ENCODE results near the gene CALML6.
A peak's percentile ranks its signal among the peaks of the same experiment; 100 is the strongest.

Gene CALML6

DNA sequence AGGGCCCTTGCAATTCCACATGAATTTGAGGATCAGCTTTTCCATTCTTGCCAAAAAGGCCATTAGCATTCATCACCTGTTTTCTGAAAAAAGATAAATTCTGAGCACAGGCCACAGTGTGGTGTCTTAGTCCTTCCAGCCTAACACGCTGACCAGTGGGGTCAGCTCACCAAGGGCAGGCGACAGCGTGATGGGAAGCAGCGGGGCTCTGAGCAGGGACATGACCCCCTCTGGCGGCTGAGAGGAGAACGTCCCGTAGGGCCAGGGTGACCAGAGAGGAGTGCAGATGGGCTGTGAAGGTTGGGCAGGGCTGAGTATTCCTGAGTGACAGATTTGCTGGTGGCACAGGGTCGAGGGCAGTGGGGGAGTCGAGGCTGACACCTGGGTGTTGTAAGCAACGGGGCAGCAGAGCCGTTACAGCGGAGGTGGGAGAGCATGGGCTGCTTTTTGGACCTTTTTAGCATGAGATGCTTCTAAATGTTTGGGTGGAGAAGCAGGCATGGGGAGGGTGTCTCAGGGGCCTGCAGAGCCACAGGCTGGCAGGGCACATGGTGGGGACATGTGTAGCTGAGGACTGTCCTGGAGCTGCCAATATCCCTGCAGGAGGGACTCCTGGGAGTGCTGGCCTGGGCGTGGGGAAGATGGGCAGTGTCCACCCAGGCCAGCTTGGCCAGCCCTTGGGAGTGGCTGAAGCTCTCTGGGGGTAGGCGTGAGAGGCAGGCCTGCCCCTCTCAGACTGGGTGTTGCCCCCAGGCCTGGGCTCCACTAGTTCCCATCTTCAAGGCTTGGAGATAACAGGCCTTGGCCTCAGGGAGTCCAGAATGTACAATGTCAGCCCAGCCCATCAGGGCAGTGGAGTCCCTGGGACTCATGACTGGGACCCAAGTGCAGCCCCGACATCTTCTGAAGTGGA is 8.6 kb upstream of the CALML6 start:
- peak; percentile 79 for DNase-seq
- in situ Hi-C loops (cut with HindIII; ENCODE audit: low pct_ligation_motif_present, low pct_unique_long_range_greater_than_20kb, low sequenced_read_pairs): no loop called here

DNA sequence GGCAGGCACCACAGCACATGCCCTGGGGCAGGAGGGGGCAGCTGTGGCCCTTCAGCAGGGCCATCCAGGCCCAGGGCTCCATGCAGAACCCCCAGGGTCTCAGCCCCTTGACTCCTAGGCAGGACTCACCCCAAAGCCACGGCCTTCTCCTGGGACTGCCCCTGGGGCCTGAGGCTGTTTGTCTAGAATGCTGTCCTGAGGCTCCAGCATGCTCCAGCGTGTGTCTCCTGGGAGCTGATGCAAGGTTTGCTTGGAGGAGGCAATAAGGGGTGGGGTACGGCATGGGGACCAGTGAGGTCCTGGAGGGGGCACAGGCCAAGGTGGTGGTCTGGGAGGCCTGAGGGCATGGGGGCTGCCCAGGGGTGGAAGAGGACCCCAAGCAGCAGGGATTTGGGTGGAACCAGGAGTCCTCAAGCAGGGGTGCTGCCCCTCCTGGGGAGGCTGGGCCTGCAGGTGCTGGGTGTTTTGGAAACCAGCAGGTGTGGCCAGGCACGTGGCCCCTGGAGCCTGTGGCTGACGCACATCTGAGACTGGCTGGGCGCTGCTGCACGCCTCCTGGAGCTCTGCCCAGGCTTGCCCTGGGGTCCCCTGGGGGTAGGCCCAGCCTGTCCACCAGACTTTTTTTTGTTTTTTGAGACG is 7.8 kb upstream of the CALML6 start:
- in situ Hi-C loops (cut with HindIII; ENCODE audit: low pct_ligation_motif_present, low pct_unique_long_range_greater_than_20kb, low sequenced_read_pairs): no loop called here
- DNase-seq: no peak

DNA sequence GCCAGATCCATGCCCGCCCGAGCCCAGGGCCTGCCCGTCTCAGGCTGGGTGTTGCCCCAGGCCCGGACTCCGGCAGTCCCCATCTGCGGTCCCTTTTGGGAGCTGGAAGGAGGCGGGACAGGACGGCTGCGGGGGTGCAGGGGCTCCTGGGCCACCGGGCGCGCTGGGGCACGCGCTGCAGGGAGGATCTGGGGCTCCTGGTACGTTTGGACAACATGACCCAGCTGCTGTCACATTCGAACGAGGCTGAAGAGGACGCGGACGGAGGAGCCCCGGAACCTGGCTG is 6.6 kb upstream of the CALML6 start:
- peak; percentile 13 for DNase-seq
- in situ Hi-C loops (cut with HindIII; ENCODE audit: low pct_ligation_motif_present, low pct_unique_long_range_greater_than_20kb, low sequenced_read_pairs): no loop called here

DNA sequence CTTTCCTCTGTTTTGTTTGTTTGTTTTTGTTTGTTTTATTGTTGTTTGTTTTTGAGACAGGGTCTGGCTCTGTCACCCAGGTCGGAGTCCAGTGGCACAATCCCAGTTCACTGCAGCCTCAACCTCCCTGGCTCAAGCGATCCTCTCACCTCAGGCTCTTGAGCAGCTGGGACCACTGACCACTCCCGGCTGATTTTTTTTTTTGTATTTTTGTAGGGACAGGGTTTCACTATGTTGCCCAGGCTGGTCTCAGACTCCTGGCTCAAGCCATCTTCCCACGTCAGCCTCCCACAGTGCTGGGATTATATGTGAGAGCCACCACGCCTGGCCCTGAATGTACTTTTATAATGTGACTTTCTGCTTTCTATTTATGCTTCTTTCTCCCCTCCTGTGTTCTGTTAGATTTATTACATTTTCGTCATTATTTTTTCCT is 5.0 kb upstream of the CALML6 start:
- in situ Hi-C loops (cut with HindIII; ENCODE audit: low pct_ligation_motif_present, low pct_unique_long_range_greater_than_20kb, low sequenced_read_pairs): no loop called here

DNA sequence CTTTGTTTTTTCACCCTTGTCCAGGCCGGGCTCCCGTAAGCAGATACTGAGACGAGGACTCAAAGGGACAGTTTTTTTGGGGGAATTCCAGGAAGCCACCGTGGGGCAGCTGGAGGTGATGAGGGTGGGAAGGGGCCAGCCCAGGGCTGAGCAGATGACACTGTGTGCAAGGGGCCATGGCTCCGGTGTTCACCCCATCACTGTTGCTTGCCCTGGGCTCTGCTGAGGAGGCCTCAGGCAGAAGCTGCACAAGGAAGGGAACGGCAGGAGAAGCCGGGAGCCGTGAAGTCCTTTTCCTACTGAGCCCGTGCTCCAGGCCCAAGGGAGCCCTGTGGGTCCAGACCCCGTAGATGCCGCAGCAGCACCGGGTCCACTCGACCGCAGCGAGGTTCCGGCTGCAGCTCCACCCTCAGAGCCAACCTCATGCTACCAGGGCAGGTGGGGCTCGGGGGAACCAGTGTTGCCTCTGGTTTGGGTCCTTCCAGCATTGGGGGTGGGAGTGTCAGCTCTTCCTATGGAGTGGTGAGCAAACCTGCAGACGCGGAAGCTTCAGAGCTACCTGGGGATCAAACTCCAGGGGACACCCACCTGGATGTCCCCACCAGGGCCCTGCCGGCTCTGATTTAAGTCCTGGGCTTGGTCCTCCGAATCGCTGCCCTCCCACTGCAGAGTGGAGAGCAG is 4.3 kb upstream of the CALML6 start:
- in situ Hi-C loops (cut with HindIII; ENCODE audit: low pct_ligation_motif_present, low pct_unique_long_range_greater_than_20kb, low sequenced_read_pairs): no loop called here

More for the DNA sequence above, 5.0 kb upstream of the CALML6 start:
- no peak for DNase-seq

DNA sequence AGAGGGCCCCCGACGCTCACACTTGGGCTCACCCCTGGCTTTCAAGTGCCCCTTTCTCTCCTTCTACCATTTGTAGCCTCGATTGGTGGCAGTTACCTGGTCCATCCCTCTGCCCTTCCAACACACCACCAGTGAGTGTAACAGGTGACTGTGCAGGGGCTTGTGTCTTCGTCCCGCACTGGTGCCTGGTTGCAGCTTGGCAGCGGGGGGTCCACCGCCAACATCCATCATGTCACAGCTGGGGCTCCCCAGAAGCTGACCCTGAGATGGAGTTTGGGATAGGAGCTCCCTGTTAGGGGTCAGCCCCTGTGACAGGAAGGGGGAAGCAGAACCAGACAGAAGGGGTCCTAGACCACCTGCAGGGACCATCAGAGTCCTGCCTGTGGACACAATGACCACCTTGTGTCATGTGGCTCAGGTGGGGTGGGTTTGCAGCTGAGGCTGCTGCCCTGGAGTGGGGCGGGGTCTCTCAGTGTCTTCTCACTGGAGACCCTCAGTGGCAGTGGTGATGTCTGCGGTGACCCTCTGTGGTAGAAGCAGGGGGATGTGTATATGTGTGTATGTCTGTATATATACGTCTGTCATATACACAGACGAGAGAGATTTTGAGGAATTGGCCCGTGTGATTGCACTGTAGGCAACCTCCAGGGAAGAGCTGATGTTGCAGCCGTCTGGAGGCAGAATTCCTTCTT is 3.6 kb upstream of the CALML6 start:
- DNase-seq: no peak
- in situ Hi-C loops (cut with HindIII; ENCODE audit: low pct_ligation_motif_present, low pct_unique_long_range_greater_than_20kb, low sequenced_read_pairs): no loop called here

More for the DNA sequence above, 4.3 kb upstream of the CALML6 start:
- no peak for DNase-seq

DNA sequence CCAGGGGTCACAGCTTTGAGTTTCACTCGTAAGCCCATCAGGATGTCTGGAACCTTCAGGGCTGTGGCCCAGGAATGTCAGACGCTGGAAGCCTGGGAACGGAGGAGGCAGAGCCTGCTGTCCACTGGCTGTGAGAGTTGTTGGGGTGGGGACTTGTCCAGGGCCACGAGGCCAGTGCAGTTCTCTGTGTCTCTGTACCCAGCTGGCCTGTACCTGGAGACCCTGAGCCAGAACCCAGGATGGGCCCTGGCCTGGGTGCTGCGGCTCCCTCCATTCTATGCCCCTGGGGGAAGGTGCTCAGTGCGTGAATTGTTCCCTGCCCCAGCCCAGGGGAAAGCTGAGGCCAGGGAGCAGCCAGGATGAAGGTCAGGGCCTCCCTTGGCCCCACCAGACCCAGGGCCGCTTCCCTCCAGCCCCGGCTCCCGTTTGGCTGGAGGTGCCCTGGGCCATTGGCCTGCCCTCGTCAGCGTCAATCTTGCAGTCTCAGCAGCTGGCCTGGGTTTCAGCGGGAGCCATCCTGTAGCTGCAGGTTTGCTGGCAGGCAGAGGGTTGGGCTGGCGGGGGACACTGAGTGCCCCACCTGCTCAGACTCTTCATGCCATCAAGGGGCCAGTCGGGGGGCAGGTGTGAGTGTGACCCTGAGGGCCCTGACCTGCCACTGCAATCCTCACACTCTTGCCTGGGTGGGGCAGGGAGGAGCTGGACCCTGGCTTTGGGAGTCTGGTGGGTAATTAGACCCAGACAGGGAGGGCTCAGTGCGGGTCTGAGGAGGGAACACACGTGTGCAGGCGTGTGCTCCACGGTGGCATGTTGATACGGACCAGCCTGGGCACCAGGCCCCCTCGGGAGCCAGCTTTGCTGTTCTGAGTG is 724 bp upstream of the CALML6 start:
- in situ Hi-C loops (cut with HindIII; ENCODE audit: low pct_ligation_motif_present, low pct_unique_long_range_greater_than_20kb, low sequenced_read_pairs): no loop called here
- no peak for DNase-seq

DNA sequence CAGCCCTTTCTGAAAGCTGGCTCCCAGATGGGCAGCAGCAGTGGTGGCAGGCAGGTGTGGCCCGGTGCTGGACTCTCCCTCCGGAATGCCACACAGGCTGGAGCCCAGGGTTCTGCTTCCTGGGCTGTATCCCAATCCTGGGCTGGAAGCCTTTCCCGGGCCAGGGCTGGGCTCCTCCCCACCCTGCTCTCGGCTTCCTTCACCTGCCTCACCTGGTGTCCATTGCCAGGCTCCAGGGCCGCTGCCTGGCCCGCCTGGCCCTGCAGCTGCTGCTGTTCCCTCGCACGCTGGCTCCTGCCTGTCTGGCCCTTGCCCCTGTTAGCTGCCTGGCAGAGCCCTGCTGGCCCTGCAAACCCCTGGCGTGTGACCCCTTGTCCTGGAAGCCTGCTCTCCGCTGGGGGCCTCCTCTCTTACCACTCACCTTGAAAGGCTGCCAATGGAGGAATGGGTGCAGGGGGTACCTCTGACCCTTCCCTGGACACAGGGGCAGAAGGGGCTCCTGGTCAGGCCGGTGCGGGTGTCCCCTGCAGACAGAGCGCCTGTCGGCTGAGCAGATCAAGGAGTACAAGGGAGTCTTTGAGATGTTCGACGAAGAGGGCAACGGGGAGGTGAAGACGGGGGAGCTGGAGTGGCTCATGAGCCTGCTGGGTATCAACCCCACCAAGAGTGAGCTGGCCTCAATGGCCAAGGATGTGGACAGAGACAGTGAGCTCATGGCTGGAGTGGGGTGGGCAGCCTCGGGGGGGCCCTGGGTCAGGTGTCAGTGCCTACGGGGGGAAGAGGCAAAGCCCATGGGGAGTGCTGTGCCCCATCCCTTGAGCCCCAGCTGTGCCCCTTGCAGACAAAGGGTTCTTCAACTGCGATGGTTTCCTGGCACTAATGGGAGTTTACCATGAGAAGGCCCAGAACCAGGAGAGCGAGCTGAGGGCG is 1.1 kb downstream of the CALML6 start:
- no peak for DNase-seq
- in situ Hi-C loops (cut with HindIII; ENCODE audit: low pct_ligation_motif_present, low pct_unique_long_range_greater_than_20kb, low sequenced_read_pairs): no loop called here

DNA sequence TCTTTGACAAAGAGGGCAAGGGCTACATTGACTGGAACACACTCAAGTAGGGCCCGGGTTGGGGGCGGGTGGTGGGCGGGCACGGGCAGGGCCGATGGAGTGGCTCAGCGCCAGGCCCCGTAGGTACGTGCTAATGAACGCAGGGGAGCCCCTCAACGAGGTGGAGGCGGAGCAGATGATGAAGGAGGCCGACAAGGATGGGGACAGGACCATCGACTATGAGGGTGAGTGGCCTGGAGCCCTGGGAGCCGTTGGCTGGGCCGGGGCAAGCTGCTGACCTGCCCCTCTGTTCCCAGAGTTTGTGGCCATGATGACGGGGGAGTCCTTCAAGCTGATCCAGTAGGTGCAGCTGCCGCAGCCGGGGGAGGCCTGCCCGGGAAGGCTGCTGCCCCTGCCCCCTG is 1.8 kb downstream of the CALML6 start:
- in situ Hi-C loops (cut with HindIII; ENCODE audit: low pct_ligation_motif_present, low pct_unique_long_range_greater_than_20kb, low sequenced_read_pairs): no loop called here
- no peak for DNase-seq

DNA sequence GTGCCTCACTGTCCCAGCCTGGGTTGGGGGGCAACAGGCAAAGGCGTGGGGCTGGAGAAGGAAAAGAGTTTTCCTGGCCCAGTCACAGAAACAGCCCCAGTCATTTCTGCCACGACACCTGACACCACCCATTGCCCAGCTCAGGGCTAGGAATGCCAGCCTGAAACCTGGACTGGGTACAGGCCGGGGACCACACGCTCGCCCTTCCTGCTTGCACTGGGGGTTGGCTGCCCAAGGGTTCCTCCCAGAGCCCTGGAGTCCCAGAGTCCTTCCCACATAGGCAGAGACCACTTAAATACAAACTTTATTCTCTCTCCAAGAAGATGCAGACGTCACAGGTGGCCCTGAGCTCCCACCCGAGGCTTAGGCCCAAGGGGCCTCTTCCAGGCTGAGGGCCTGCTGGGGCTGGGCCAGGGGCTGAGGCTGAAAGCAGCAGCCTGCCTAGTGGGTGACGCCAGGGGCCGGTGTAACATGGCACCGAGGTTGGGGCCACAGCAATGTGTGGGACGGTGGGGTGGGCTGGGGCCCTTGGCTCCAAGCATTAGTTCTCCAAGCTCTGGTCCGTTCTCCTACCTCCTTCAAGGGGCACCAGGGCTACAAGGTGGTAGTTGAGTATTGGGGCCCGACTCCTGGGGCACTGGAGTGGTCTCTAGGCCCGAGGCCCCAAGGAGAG is 2.4 kb downstream of the CALML6 start:
- in situ Hi-C loops (cut with HindIII; ENCODE audit: low pct_ligation_motif_present, low pct_unique_long_range_greater_than_20kb, low sequenced_read_pairs): no loop called here
- no peak for DNase-seq

DNA sequence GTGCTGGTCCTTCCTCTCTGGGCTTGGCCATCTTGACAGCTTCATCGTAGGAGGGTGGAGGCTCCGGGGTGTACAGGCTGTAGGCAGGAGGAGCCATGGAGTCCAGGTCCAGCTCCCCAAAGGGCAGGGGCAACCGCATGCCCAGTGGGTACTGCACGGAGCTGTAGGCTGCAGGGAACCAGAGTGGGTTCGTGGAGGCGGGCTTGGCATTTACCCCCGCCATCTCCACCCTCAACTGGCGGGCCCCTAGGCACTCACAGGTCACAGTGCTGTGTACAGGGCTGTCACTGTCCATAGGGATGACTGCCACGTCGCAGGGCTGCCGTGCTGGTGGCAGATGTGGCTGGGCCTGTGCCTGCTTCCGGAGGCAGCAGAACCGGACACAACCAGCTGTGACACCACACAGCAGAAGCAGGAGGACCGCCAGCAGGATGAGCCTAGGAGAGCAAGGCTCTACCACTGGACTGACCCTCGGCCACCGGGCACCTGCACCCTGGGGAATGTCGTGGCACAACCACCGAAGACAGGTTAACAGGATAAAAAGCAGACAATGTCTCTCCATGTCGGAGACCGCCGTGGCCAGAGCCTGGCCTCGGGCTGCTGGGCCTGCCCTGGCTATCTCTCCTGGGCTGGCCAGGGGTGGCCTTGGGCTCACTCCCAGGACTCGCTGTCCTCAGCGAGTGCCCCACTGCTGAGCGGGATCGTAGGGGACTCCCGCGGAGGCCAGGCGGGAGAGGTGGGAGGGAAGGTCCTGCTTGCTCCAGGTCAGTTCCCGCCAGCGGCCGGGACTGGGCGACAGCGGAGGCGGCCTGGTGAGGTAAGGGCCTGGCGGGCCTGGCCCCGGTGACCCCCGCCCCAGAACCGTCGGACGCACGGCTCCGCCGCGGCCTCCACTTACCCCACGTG is 3.2 kb downstream of the CALML6 start:
- no peak for DNase-seq
- in situ Hi-C loops (cut with HindIII; ENCODE audit: low pct_ligation_motif_present, low pct_unique_long_range_greater_than_20kb, low sequenced_read_pairs): no loop called here

DNA sequence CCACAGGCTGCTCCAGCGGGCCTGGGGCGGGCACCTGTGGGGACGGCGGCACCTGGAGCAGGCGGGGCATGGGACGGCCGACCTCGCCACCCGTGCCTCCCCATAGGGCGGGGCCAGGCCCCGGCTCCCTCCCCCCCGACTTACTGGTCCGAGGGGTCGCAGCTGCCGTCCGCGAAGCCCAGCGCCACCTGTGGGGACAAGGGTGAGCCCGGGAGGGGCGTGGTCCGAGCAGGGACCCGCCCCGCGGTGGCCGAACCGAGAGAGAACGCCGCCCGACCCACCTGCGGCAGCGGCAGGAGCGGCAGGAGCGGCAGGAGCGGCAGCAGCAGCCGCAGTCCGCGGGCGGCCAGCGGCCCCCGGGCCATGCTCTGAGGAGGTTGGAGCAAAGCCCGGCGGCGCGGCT is 3.8 kb downstream of the CALML6 start, which contains the start of gene TMEM52:
TSS of gene TMEM52 (minus strand) at position 379 of the 403 bp plus-strand sequence. CDS start at position 365, 14 bp downstream.
- in situ Hi-C loops (cut with HindIII; ENCODE audit: low pct_ligation_motif_present, low pct_unique_long_range_greater_than_20kb, low sequenced_read_pairs): no loop called here
- no peak for DNase-seq

DNA sequence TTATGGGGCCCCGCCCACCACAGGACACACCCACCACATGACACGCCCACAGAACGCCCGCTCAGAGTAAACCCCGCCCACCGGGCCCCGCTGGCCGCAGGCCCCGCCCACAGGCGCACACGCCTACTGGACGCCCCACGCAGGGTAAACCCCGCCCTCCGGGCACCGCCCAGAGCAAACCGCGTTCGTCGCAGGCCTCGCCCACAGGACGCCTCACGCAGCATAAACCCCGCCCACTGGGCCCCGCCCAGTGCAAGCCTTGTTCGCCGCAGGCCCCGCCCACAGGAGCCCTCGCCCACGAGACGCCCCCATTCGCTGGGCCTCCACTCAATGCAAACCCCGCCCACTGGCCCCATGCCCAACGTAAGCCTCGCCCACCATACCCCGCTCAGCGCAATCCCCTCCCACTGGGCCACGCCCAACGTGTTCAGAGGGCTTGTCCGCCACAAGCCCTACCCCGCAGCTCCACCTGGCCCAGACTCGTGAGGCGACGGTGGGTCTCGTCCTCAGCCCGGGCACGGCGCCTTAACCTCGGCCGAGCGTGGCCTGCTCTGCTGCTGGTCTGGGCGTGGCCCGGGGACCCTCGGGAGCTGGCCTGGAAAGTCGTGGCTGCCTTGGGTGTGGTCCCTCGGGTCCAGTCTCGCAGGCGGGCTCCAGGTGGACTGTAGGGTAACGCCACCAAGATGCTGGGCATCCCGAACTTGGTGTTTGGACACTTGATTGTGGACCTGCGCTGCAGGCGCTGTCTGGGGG is 4.4 kb downstream of the CALML6 start:
- peak; percentile 89 for DNase-seq
- in situ Hi-C loops (cut with HindIII; ENCODE audit: low pct_ligation_motif_present, low pct_unique_long_range_greater_than_20kb, low sequenced_read_pairs): no loop called here

DNA sequence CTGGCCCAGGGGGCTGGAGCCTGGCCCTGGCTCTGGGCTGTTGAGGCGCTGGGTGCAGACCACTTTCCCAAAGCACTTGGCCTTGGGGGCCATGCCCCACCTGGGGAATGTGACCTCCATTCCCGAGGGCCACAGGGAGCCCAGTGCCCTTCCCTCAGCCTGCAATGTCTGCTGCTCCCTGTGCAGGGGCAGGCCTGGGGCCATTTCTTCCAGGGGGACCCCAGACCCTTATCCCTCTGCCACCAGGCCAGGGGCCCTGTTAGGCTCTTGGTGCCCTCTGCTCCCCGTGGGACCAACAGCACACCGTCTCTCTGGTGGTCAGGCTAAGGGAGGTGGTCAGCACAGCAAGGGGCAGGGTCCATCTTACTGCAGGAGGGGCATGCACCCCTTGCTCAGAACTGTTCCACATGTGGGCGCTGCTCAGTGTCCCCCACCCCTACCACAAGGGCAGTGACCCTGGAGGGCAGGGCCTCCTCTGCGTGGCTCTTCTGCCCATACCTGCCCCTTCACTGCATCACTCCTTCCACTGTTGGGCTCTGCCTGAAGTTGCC is 5.1 kb downstream of the CALML6 start:
- in situ Hi-C loops (cut with HindIII; ENCODE audit: low pct_ligation_motif_present, low pct_unique_long_range_greater_than_20kb, low sequenced_read_pairs): no loop called here
- no peak for DNase-seq

Measured in ACHN (cell line).